GM23338 (cell line): ENCODE data around the gene SPAAR. TPM values are rescaled to one million over a fixed set of nuclear protein-coding genes. Genes with fewer than 3 reads are reported as not detected.
A peak's percentile ranks its signal among the peaks of the same experiment; 100 is the strongest.

Experiments
- ATAC-seq: fragments of 200-7000 bp; cut with Tn5 transposase; 3 replicates; pipeline ENCODE4 v1.9.1; 2020
- DNase-seq: peaks from one replicate; pipeline ENCODE4 v3.0.0-alpha.2; 2015; ENCODE audit warnings: low spot score
- H2AFZ ChIP-seq: fragments of 200-600 bp; sonication (generic); 2 replicates; pipeline ENCODE4 v1.8.0; 2016; ENCODE audit warnings: antibody characterized with exemption, mild to moderate bottlenecking, moderate library complexity
- H3F3A ChIP-seq: fragments of 200-600 bp; sonication (generic); replicated peaks from 2 replicates; pipeline ENCODE4 v1.8.0; 2017; ENCODE audit warnings: antibody characterized with exemption, mixed run types, low read depth
- H3K27ac ChIP-seq: fragments of 200-600 bp; sonication (generic); 2 replicates; pipeline ENCODE4 v1.6.1; 2016; ENCODE audit warnings: low read depth
- H3K27me3 ChIP-seq: fragments of 200-600 bp; sonication (generic); 2 replicates; pipeline ENCODE4 v1.8.0; 2016; ENCODE audit warnings: mild to moderate bottlenecking, mixed run types, moderate library complexity; ENCODE audit not compliant: insufficient read depth
- H3K36me3 ChIP-seq: fragments of 200-600 bp; sonication (generic); 2 replicates; pipeline ENCODE4 v1.8.0; 2016; ENCODE audit warnings: mild to moderate bottlenecking; ENCODE audit not compliant: insufficient read depth
- H3K4me1 ChIP-seq: fragments of 200-600 bp; sonication (generic); 2 replicates; pipeline ENCODE4 v1.8.0; 2016; ENCODE audit warnings: mild to moderate bottlenecking, moderate library complexity; ENCODE audit not compliant: insufficient read depth
- H3K4me2 ChIP-seq: fragments of 200-600 bp; sonication (generic); 2 replicates; pipeline ENCODE4 v1.7.1; 2017; ENCODE audit warnings: mixed run types
- H3K4me3 ChIP-seq: fragments of 200-600 bp; sonication (generic); 2 replicates; pipeline ENCODE4 v1.6.1; 2016; ENCODE audit warnings: mixed run types
- H3K79me2 ChIP-seq: fragments of 200-600 bp; sonication (generic); replicated peaks from 2 replicates; pipeline ENCODE4 v1.8.0; 2017; ENCODE audit warnings: mild to moderate bottlenecking; ENCODE audit not compliant: insufficient read depth
- H3K9me2 ChIP-seq: fragments of 200-600 bp; sonication (generic); 2 replicates; pipeline ENCODE4 v1.8.0; 2017; ENCODE audit not compliant: insufficient read depth
- H4K20me1 ChIP-seq: fragments of 200-600 bp; sonication (generic); replicated peaks from 2 replicates; pipeline ENCODE4 v1.8.0; 2017; ENCODE audit warnings: mild to moderate bottlenecking; ENCODE audit not compliant: insufficient read depth
- H3K27ac Mint-ChIP-seq: 2 replicates; pipeline ENCODE4 v1.8.0; 2020; ENCODE audit warnings: inconsistent platforms, mild to moderate bottlenecking, moderate library complexity, mixed read lengths
- H3K27me3 Mint-ChIP-seq: 3 replicates; pipeline ENCODE4 v1.8.0; 2022; ENCODE audit warnings: low read depth, mild to moderate bottlenecking, moderate library complexity, mixed read lengths, inconsistent platforms; ENCODE audit not compliant: insufficient read depth, poor library complexity
- H3K36me3 Mint-ChIP-seq: 3 replicates; pipeline ENCODE4 v1.8.0; 2021; ENCODE audit warnings: low read depth, mild to moderate bottlenecking, inconsistent platforms, moderate library complexity, mixed read lengths
- H3K4me1 Mint-ChIP-seq: 3 replicates; pipeline ENCODE4 v1.8.0; 2020; ENCODE audit warnings: mild to moderate bottlenecking, inconsistent platforms, mixed read lengths
- H3K4me3 Mint-ChIP-seq: 3 replicates; pipeline ENCODE4 v1.8.0; 2021; ENCODE audit warnings: moderate library complexity, mild to moderate bottlenecking, inconsistent platforms, mixed read lengths
- H3K9me3 Mint-ChIP-seq: 3 replicates; pipeline ENCODE4 v1.8.0; 2020; ENCODE audit warnings: moderate library complexity, mild to moderate bottlenecking, inconsistent platforms, mixed read lengths
- CTCF ChIP-seq, 2 experiments: fragments of 200-600 bp in 1 of 2; sonication (generic) in 1 of 2; conservative IDR thresholded peaks; 2 replicates each; pipeline versions ENCODE4 v1.5.1 to v1.6.1; 2016 to 2017; ENCODE audit warnings: antibody characterized with exemption in 2 of 2, low read depth in 2 of 2, mild to moderate bottlenecking in 2 of 2, moderate library complexity in 1 of 2
- NANOG ChIP-seq: IDR thresholded peaks from 2 replicates; pipeline ENCODE4 v1.6.1; 2016; ENCODE audit warnings: antibody characterized with exemption, borderline replicate concordance
- POLR2AphosphoS5 ChIP-seq: IDR thresholded peaks from 2 replicates; pipeline ENCODE4 v1.6.1; 2016; ENCODE audit warnings: antibody characterized with exemption, low read depth
- ZNF462 ChIP-seq: fragments of 250-450 bp; sonication (Bioruptor Pico); IDR thresholded peaks from 2 replicates; pipeline ENCODE4 v1.5.0; 2020; ENCODE audit warnings: mild to moderate bottlenecking, moderate library complexity
- polyA plus RNA-seq: library from polyadenylated mRNA; unstranded; fragments of >200 nt; fragmentation: Nextera tagmentation; extraction: Ambion mirVana; gene quantifications from 2 replicates; pipeline ENCODE4 v1.2.1, GENCODE V29; 2016
- total RNA-seq: library from RNA; depleted of rRNA; stranded (reverse); fragments of >200 nt; shearing (Covaris generic); gene quantifications from 2 replicates; pipeline ENCODE4 v1.2.3, GENCODE V29; 2014

The SPAAR gene
- total and polyA plus RNA-seq, 2 experiments from 2014 or later: not detected

GRCh38 chr9:35899021-35899420 lies 10.3 kb upstream of the SPAAR start (continued):
- no peak for TF ChIP-seq ZNF462
- no peak for TF ChIP-seq POLR2AphosphoS5

GRCh38 chr9:35903049-35903448 lies 6.2 kb upstream of the SPAAR start:
- H3K4me2 ChIP-seq: no peak overlapping the region
- H3K36me3 ChIP-seq: no peaks in the 10 kb centered on the region
- H3K27ac Mint-ChIP-seq: no peak overlapping the region
- H3F3A ChIP-seq: no peaks in the 10 kb centered on the region
- no peaks in the 10 kb centered on the region for H3K36me3 Mint-ChIP-seq
- H3K9me2 ChIP-seq: no peaks in the 10 kb centered on the region
- H3K4me1 Mint-ChIP-seq: peaks cover 30% of the 10 kb centered on the region
- H3K9me3 Mint-ChIP-seq: no peaks in the 10 kb centered on the region
- H3K79me2 ChIP-seq: no peaks in the 10 kb centered on the region
- H3K4me3 Mint-ChIP-seq: no peak overlapping the region
- H3K27ac ChIP-seq: no peak overlapping the region
- H3K27me3 ChIP-seq: no peaks in the 10 kb centered on the region
- ATAC-seq (peak; percentile 12; the same call in 1 of the 3 replicates), DNase-seq (peak; percentile 77)
- no peak overlapping the region for H3K4me3 ChIP-seq
- H2AFZ ChIP-seq: no peak overlapping the region
- no peak for TF ChIP-seq NANOG
- peak; percentile 77 to 91 for TF ChIP-seq CTCF (conservative IDR thresholded peaks at IDR 0.05; ENCODE audit: low read depth in 2 of 2)
- H4K20me1 ChIP-seq: no peaks in the 10 kb centered on the region
- peaks cover 8% of the 10 kb centered on the region for H3K4me1 ChIP-seq
- peaks cover 9% of the 10 kb centered on the region for H3K27me3 Mint-ChIP-seq
